Measurements from ENCODE around the gene PCAT6.

Gene PCAT6

DNA sequence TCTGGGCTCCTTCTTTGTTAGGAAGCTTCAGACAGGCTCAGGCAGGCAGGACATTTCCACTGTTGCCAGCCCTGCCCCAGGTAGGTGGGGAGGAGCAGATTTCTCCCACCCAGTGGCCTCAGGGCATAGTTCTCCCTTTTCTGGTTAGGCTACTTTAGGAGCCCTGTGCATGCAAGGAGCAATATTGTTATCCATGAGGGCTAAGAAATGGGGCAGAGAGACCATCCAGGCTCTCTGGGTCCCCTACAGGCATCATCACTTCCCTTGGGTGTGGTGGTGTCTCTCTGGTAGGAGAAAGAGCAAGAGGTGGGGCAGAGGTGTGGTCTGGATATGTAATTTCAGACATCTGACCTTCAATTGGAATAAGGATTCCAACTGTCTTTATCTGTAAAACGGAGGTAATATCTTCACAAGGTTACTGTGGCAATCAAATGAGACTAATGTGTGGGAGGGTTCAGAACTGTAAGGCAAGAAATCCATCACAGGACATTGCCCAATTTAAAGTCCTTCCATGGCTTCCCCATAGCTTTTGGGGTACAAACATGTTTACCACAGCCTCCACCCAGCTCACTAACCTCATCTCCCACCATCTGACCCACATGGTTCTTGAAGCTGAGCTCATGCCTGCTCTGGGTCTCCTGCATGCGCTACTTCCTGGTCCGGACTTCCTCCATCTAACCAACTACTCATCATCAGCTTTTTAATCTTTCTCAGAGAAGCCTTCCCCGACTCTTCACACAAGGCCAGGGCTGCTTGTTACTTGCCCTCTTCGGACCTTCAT is 26.1 kb downstream of the PCAT6 start:
- in situ Hi-C loops (cut with MboI; ENCODE audit: low pct_unique_long_range_greater_than_20kb, low sequenced_read_pairs), result no loop called here

DNA sequence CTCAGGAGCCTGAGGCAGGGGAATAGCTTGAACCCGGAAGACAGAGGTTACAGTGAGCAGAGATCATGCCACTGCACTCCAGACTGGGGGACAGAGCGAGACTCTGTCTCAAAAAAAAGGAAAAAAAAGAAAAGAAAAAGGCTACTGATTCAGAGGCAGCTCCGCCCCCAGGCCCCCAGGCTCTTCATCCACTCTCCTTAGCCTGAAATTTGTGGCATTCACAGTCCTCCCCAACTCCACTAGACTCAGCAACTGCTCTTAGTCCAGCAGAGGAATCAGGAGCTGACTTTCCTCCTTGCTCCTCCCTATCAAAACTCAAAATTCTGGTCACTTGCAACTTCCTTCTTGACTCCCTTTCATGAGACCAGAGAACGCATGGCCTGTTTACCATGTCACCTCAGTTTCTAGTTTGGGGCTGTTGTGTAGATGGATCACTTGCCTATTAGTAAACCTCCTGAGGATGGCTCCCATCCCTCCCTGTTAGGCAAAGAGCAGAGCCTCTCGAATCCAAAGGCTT is 27.1 kb downstream of the PCAT6 start:
- in situ Hi-C loops (cut with MboI; ENCODE audit: low pct_unique_long_range_greater_than_20kb, low sequenced_read_pairs), result no loop called here
- DNase-seq, result no peak

More for the DNA sequence above, 26.1 kb downstream of the PCAT6 start:
- DNase-seq, result peak; percentile 30

DNA sequence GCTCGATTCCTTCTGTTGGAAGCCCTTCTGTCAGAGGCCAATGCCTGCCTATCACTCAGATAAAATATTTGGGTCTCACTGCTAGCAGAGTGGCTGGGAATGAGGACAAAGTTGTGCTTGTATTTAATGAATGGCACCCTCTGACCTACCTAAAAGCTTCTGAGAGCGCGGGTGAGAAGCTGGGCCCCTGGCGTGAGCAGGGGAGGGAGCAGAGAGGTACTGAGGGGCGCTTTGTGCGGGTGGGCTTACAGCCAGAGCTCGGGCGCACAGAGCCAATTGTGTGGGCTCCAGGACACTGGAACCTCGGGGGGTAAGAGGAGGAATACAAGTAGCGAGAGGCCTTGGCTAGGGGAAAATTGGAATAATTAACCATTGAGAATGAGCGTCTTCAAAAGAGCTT is 32.3 kb downstream of the PCAT6 start:
- no peak for DNase-seq

DNA sequence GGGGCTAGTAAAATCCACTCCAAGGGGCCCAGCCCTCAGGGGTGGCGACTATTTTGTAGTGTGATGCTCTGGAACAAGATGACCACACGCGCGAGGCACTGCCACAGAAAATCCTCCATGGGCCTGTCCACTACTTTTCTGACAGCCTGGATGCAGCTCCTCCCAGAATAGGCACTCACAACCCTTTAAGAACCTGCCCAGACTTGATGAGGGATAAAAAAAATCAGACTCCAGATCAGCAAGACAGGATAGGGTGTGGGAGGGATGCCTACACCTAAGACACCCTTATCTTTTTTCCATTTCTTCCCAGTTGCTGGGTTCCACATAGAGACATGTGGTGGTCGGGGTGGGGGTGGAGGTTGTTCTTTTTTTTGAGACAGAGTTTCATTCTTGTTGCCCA is 33.5 kb downstream of the PCAT6 start:
- in situ Hi-C loops (cut with MboI; ENCODE audit: low pct_unique_long_range_greater_than_20kb, low sequenced_read_pairs), result no loop called here
- DNase-seq, result no peak

More for the DNA sequence above, 32.3 kb downstream of the PCAT6 start:
- in situ Hi-C loops (cut with MboI; ENCODE audit: low pct_unique_long_range_greater_than_20kb, low sequenced_read_pairs), result no loop called here

DNA sequence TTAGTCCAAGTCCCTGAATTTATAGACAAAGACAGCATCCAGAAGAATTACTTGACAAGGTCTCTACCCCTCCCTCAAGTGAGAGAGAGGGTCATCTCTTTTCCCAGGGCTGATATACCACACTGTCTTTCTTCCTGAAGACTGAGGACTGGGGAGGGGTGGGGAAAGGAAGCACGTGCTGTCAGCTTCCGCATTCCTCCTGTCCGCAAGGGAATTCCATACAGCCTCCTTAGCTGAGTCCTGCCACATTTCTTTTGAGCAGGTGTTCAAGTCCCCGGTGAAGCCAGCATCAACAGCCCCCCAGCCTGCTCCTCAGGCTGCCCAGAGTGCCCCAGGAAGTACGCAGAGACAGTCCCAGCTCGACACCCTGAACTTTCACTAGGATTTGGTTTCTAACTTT is 34.2 kb downstream of the PCAT6 start:
- in situ Hi-C loops (cut with MboI; ENCODE audit: low pct_unique_long_range_greater_than_20kb, low sequenced_read_pairs), result no loop called here
- no peak for DNase-seq

DNA sequence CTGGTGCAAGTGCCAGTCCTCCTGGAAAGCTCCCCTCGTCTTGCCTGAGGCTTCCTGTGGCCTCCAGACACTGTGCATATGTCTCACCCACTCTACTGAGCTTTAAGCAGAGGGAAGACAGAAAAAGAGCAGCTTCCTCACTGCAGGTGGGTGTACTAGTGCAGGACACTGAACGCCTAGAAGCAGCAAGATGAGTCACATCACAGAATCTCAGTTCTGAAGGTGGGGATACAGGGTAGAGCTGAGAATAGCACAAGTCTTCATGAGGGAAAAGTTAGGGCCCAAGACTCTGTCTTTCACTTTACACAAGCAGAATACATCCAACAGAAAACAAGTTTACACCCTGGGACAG is 37.4 kb downstream of the PCAT6 start:
- no peak for DNase-seq

DNA sequence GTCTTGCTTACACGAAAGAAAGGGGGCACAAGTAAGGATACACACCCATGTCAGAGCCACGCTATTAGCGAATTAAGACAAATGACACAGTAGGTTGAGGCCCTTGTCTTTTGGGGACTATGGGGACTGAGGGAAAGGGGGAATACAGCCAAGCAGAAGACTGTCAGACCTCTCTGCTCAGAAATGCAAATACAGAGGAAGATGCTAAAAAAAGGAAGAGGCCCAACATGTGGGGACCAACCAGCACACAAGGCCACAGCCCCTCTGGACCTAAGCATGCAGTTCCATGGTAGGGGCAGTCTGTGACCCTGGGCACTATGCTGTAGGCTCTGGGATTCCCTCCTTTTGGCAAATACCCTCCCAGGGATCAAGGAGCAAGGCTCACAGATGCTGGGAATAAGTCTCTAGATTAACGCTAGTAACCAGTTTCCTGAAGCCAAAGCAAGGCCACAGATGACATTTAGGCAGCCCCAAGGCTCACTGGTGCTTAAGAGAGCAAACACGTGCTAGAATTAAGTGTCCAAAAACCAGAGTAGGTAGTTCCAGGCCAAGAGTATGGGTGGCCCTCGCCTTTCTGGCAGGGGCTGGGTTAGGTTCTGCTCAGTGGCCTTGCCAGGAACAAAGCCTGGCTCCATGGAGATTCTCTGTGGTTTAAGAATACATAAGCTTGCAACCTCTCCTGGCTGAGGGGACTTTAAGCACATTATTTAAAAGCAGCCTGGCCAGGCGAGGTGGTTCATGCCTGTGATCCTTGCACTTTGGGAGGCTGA is 40.0 kb downstream of the PCAT6 start:
- in situ Hi-C loops (cut with MboI; ENCODE audit: low pct_unique_long_range_greater_than_20kb, low sequenced_read_pairs), result no loop called here
- DNase-seq, result no peak

More for the DNA sequence above, 37.4 kb downstream of the PCAT6 start:
- in situ Hi-C loops (cut with MboI; ENCODE audit: low pct_unique_long_range_greater_than_20kb, low sequenced_read_pairs), result no loop called here

DNA sequence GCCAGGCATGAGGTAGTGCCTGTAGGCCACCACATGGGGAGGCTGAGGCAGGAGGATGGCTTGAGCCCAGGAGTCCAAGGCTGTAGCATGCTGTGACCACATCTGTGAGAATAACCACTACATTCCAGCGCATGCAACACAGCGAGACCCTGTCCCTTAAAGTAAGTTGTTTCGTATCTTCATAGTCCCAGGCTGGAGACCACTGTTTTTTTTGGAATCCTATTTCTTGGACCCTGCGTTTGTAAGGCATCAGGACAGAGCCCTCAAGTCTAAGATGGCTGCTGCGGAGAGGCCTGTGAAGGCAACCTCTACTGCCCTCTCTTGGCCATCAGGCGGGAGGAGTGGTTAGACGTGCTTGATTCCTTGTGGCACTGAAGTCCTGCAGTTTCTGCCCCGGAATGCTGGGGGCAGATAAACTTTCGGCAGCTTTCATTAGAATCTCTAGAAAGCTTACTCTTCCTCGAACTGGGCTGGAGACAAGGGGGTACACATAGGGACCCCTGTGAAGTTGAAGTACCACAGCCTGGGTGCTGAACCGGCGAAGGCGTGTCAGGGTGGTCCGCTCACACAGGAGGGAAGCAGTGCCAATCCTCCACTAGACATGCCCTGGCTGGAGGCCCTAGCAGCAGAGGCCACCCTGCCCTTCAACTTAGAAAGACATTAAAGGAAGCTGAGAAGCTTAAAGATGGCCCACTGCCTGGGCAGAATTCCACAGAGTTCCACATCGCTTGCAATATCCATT is 41.6 kb downstream of the PCAT6 start:
- DNase-seq, result peak; percentile 74
- in situ Hi-C loops (cut with MboI; ENCODE audit: low pct_unique_long_range_greater_than_20kb, low sequenced_read_pairs), result no loop called here

DNA sequence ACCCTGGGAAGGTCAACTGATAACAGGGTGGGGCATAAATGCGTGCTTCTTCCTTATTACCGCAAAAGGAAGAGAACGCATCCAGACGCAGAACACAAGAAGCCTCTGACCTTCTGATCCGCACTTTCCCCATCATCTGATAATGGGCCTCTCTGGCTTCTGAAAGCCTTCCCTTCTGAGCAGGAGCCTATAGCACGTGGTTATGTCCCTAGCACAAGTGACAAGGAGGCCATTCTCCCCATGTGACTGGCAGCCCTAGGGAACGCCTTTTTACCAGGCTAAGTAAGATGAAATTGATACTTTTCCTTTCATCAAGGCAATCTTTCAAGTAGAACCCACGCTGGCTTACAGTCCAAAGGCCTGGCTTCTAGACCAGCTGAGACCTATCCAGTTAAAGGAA is 44.0 kb downstream of the PCAT6 start:
- in situ Hi-C loops (cut with MboI; ENCODE audit: low pct_unique_long_range_greater_than_20kb, low sequenced_read_pairs), result no loop called here
- DNase-seq, result no peak

DNA sequence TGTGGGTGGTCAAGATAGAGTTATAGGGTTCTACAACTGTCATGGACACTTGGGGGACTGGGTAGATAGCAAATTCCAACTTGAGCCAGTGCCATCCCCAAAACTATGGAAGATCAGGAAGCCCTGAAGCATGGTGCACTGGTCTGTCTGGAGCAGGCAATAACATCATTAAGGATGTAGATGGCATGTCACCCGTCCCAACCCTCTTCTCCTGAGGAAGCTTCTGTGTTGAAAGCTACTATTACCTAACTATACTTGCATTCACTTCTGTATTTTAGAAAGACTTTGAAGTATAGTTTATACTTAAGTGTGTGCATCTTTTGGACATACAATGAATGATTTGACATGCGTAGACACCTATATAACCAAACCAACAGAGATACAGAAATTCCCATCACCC is 45.3 kb downstream of the PCAT6 start:
- in situ Hi-C loops (cut with MboI; ENCODE audit: low pct_unique_long_range_greater_than_20kb, low sequenced_read_pairs), result no loop called here
- no peak for DNase-seq

DNA sequence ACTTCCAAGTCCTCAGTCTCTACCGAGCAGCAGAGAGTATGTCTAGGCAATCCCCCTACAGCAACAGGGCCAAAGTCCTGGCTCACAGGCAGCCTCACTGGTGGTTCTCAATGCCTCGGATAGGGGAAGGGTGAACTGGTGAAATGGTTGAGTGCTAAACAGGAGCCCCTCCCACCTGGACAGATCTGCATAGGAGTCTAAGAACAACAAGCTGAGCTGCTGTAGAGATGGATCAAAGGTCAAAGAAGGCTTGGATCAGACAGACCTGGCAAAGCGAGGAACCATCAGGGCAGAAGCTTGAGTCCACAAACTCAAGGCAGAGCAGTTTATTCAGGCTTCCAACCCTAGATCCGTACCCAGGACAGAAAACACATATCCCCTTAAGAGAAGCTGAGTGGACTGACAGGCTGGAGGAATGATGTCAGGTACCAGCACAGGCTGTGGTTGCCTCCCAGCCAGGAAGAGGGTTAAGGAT is 46.4 kb downstream of the PCAT6 start:
- in situ Hi-C loops (cut with MboI; ENCODE audit: low pct_unique_long_range_greater_than_20kb, low sequenced_read_pairs), result no loop called here

DNA sequence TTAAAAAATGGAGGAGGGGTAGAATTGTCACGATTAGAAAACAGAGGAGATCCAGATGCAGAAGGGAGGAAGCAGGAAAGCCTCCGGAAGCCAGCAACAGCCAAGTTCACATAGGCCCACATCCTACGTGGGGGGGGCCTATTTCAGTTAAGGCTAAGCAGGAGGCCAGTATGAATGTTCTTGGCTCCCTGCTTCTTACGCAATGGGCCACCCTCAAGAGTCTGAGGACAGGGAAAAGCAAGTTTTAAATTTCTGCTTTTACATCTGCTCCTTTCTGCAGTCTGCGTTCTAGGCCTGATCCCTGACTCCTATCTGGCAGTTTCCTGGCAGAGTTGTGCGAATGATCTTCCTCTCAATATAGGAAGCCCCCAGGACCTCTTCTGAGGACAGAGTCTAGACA is 47.6 kb downstream of the PCAT6 start:
- DNase-seq, result peak; percentile 86
- in situ Hi-C loops (cut with MboI; ENCODE audit: low pct_unique_long_range_greater_than_20kb, low sequenced_read_pairs), result no loop called here

More for the DNA sequence above, 46.4 kb downstream of the PCAT6 start:
- DNase-seq, result no peak

DNA sequence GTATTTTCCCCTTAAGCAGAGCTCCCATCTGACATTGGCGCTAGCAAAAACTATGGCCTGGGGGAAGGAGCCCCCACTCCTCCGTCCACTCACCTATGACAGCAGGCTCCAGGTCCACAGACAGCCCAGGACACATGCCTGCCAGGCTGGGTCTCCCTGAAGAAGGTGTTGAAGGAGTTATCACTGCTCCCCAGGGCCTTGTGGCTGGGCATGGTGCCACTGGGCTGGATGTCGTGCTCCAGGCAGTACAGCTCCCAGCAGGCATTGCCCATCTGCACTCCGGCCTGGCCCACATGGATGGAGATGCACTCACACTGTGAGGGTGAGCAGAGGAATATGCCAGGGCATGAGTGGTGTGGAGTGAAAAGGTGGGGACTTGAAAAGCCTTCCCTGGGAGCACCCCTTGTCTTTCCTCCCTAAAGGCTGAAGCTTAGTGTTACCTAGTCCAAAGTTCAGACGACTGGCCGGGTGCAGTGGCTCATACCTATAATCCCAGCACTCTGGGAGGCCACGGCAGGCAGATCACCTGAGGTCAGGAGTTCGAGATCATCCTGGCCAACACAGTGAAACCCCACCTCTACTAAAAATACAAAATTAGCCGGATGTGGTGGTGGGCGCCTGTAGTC is 48.1 kb downstream of the PCAT6 start:
- in situ Hi-C loops (cut with MboI; ENCODE audit: low pct_unique_long_range_greater_than_20kb, low sequenced_read_pairs), result no loop called here
- DNase-seq, result no peak

DNA sequence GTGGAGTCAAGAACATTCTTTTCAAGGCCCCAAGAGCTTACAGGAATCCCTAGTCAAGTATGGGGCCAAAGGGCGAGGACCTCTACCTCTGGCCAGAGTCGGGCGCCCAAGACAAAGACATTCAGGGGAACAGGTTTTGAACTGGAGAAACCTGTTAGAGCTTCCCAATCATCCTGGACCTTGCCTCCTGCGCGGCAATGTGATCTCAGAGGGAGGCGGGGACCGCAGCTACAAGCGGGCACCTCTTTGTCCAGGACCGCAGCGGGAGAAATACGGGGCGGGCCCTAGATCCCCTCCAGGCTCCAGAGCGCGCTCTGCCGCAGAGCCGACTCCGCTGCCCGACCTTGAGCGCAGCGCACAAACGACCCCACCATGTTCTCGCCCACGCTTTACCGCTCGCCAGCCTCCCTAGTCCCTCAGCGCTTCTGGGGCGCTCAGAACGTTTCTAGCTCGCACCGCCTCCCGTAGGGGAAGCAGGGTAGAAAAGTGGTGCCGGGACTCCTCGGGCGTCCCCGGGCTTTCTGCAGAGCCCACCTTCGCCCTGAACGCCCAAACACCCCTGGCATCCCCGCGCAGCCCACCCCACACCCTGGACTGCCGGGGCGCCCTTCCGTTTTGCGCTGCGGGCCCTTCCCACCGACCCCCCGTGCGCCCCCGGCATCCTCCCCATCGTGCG is 50.1 kb downstream of the PCAT6 start:
- DNase-seq, result peak; percentile 50
- in situ Hi-C loops (cut with MboI; ENCODE audit: low pct_unique_long_range_greater_than_20kb, low sequenced_read_pairs), result no loop called here

Data from KBM-7 (cell line).